ENCODE measurements around the gene DSTN.

Gene DSTN

GRCh38 chr20:17612992-17613327, 43.1 kb downstream of the DSTN start:
- no peak for DNase-seq (ENCODE audit: low spot score)

GRCh38 chr20:17613328-17614175, 43.7 kb downstream of the DSTN start:
- no peak for DNase-seq (ENCODE audit: low spot score)

GRCh38 chr20:17614176-17614811, 44.4 kb downstream of the DSTN start:
- no peak for DNase-seq (ENCODE audit: low spot score)

- no peak for DNase-seq (ENCODE audit: low spot score)
These were observed 45.2 kb downstream of the DSTN start for GRCh38 chr20:17614812-17615644.

- no peak for DNase-seq (ENCODE audit: low spot score)
These were observed 46.0 kb downstream of the DSTN start for GRCh38 chr20:17615645-17616479.

- DNase-seq (ENCODE audit: low spot score), result no peak
These were observed 46.8 kb downstream of the DSTN start for GRCh38 chr20:17616480-17617211.

GRCh38 chr20:17617212-17617867, 47.5 kb downstream of the DSTN start:
- DNase-seq (ENCODE audit: low spot score), result no peak

- DNase-seq (ENCODE audit: low spot score), result no peak
These were observed 48.2 kb downstream of the DSTN start for GRCh38 chr20:17617868-17618672.

- DNase-seq (ENCODE audit: low spot score), result no peak
These were observed 48.8 kb downstream of the DSTN start for GRCh38 chr20:17618673-17619013.

- no peak for DNase-seq (ENCODE audit: low spot score)
These were observed 49.6 kb downstream of the DSTN start for GRCh38 chr20:17619351-17620093.

- no peak for DNase-seq (ENCODE audit: low spot score)
These were observed 50.7 kb downstream of the DSTN start for GRCh38 chr20:17620371-17621228.

- no peak for DNase-seq (ENCODE audit: low spot score)
These were observed 51.5 kb downstream of the DSTN start for GRCh38 chr20:17621229-17621968.

- no peak for DNase-seq (ENCODE audit: low spot score)
These were observed 52.4 kb downstream of the DSTN start for GRCh38 chr20:17622086-17622850.

GRCh38 chr20:17622851-17623508, 53.1 kb downstream of the DSTN start:
- no peak for DNase-seq (ENCODE audit: low spot score)

GRCh38 chr20:17624070-17624469, 54.2 kb downstream of the DSTN start:
- DNase-seq (ENCODE audit: low spot score), result no peak
